H9 (cell line): ENCODE results near the gene NFASC. TPM values are rescaled to one million over a fixed set of nuclear protein-coding genes. Genes with fewer than 3 reads are reported as not detected.

ENCODE experiments used
- DNase-seq: peaks from one replicate; pipeline ENCODE4 v3.0.0-alpha.2; 2017
- H2AFZ ChIP-seq: one replicate; pipeline ENCODE4 v1.6.1; 2013; ENCODE audit warnings: mild to moderate bottlenecking, low read length, control low read depth, moderate library complexity
- H2AK5ac ChIP-seq: 2 replicates; pipeline ENCODE4 v1.6.1; 2013; ENCODE audit warnings: low read length, control low read depth, mixed read lengths; ENCODE audit not compliant: insufficient read length
- H2BK120ac ChIP-seq: one replicate; pipeline ENCODE4 v1.6.1; 2013; ENCODE audit warnings: low read depth, mild to moderate bottlenecking, low read length, control low read depth, inconsistent platforms; ENCODE audit not compliant: poor library complexity, severe bottlenecking
- H2BK12ac ChIP-seq: 2 replicates; pipeline ENCODE4 v1.6.1; 2013; ENCODE audit warnings: low read length, control low read depth, mixed read lengths, low read depth; ENCODE audit not compliant: insufficient read length
- H2BK15ac ChIP-seq: 2 replicates; pipeline ENCODE4 v1.6.1; 2013; ENCODE audit warnings: low read depth, low read length, control low read depth
- H2BK20ac ChIP-seq: one replicate; pipeline ENCODE4 v1.6.1; 2013; ENCODE audit warnings: low read depth, mild to moderate bottlenecking, low read length, control low read depth, inconsistent platforms; ENCODE audit not compliant: poor library complexity, severe bottlenecking
- H2BK5ac ChIP-seq: 2 replicates; pipeline ENCODE4 v1.6.1; 2013; ENCODE audit warnings: low read length, control low read depth, mixed read lengths; ENCODE audit not compliant: insufficient read length
- H3K14ac ChIP-seq: 2 replicates; pipeline ENCODE4 v1.6.1; 2013; ENCODE audit warnings: low read length, control low read depth; ENCODE audit not compliant: insufficient read depth
- H3K18ac ChIP-seq: 2 replicates; pipeline ENCODE4 v1.6.1; 2013; ENCODE audit warnings: low read depth, mild to moderate bottlenecking, mixed read lengths, low read length, control low read depth; ENCODE audit not compliant: insufficient read length
- H3K23ac ChIP-seq: 2 replicates; pipeline ENCODE4 v1.6.1; 2013; ENCODE audit warnings: low read length, control low read depth, mixed read lengths, low read depth; ENCODE audit not compliant: insufficient read length
- H3K23me2 ChIP-seq: 2 replicates; pipeline ENCODE4 v1.6.1; 2013; ENCODE audit warnings: low read depth, mild to moderate bottlenecking, mixed read lengths, low read length, control low read depth; ENCODE audit not compliant: insufficient read length, poor library complexity, severe bottlenecking
- H3K27ac ChIP-seq: 2 replicates; pipeline ENCODE4 v1.5.1; 2013; ENCODE audit warnings: low read length, control low read depth, mixed read lengths, low read depth; ENCODE audit not compliant: insufficient read length
- H3K27me3 ChIP-seq: 2 replicates; pipeline ENCODE4 v1.6.1; 2013; ENCODE audit warnings: low read length, control low read depth, inconsistent platforms; ENCODE audit not compliant: insufficient read depth
- H3K4ac ChIP-seq: 2 replicates; pipeline ENCODE4 v1.6.1; 2013; ENCODE audit warnings: low read depth, mild to moderate bottlenecking, control low read depth, inconsistent platforms, low read length, moderate library complexity
- H3K4me1 ChIP-seq: 2 replicates; pipeline ENCODE4 v1.6.1; 2013; ENCODE audit warnings: low read length, control low read depth, inconsistent platforms; ENCODE audit not compliant: insufficient read depth
- H3K4me2 ChIP-seq: 2 replicates; pipeline ENCODE4 v1.6.1; 2013; ENCODE audit warnings: low read length, control low read depth, mixed read lengths; ENCODE audit not compliant: insufficient read length, insufficient read depth
- H3K56ac ChIP-seq: 2 replicates; pipeline ENCODE4 v1.6.1; 2013; ENCODE audit warnings: low read depth, mild to moderate bottlenecking, mixed read lengths, low read length, control low read depth; ENCODE audit not compliant: insufficient read length
- H3K79me1 ChIP-seq: 2 replicates; pipeline ENCODE4 v1.6.1; 2013; ENCODE audit warnings: low read depth, mild to moderate bottlenecking, moderate library complexity, low read length, control low read depth, inconsistent platforms; ENCODE audit not compliant: insufficient read depth, poor library complexity, severe bottlenecking
- H3K79me2 ChIP-seq: 2 replicates; pipeline ENCODE4 v1.6.1; 2013; ENCODE audit warnings: low read length, control low read depth, inconsistent platforms; ENCODE audit not compliant: insufficient read depth
- H3K9ac ChIP-seq: 2 replicates; pipeline ENCODE4 v1.6.1; 2013; ENCODE audit warnings: low read length, control low read depth, mixed read lengths; ENCODE audit not compliant: insufficient read length; ENCODE audit errors: extremely low read depth
- H3K9me3 ChIP-seq: one replicate; pipeline ENCODE4 v1.6.1; 2013; ENCODE audit warnings: low read depth, low read length, inconsistent platforms; ENCODE audit not compliant: control insufficient read depth
- H3T11ph ChIP-seq: one replicate; pipeline ENCODE4 v1.6.1; 2013; ENCODE audit warnings: mild to moderate bottlenecking, low read length, control low read depth, inconsistent platforms
- H4K20me1 ChIP-seq: one replicate; pipeline ENCODE4 v1.6.1; 2013; ENCODE audit not compliant: control insufficient read depth, insufficient read length, insufficient read depth
- H4K5ac ChIP-seq: 2 replicates; pipeline ENCODE4 v1.6.1; 2013; ENCODE audit warnings: low read depth, mild to moderate bottlenecking, mixed read lengths, low read length, control low read depth; ENCODE audit not compliant: insufficient read length
- H4K8ac ChIP-seq: replicated peaks from 2 replicates; pipeline ENCODE4 v1.6.1; 2013; ENCODE audit warnings: low read length, control low read depth, mixed read lengths, low read depth; ENCODE audit not compliant: insufficient read length
- H4K91ac ChIP-seq: 2 replicates; pipeline ENCODE4 v1.6.1; 2013; ENCODE audit warnings: low read depth, mild to moderate bottlenecking, moderate library complexity, mixed read lengths, low read length, control low read depth; ENCODE audit not compliant: insufficient read length
- H3K27ac Mint-ChIP-seq, 3 experiments: 2 replicates in 2 of 3; 3 replicates in 1 of 3; pipeline ENCODE4 v1.8.0; 2020 to 2021; ENCODE audit warnings: mixed read lengths in 3 of 3, mild to moderate bottlenecking in 1 of 3, moderate library complexity in 1 of 3
- H3K27me3 Mint-ChIP-seq: 2 replicates; pipeline ENCODE4 v1.8.0; 2021; ENCODE audit warnings: low read depth, mild to moderate bottlenecking, moderate library complexity, mixed read lengths
- H3K36me3 Mint-ChIP-seq, 3 experiments: 2 replicates in 2 of 3; 3 replicates in 1 of 3; pipeline ENCODE4 v1.8.0; 2020 to 2021; ENCODE audit warnings: low read depth in 3 of 3, mixed read lengths in 3 of 3; ENCODE audit not compliant: insufficient read depth in 1 of 3
- H3K4me1 Mint-ChIP-seq, 2 experiments: 2 replicates each; pipeline ENCODE4 v1.8.0; 2020; ENCODE audit warnings: mixed read lengths in 2 of 2
- H3K4me3 Mint-ChIP-seq, 2 experiments: 2 replicates in 1 of 2; 3 replicates in 1 of 2; pipeline ENCODE4 v1.8.0; 2020 to 2021; ENCODE audit warnings: mild to moderate bottlenecking in 2 of 2, mixed read lengths in 2 of 2, moderate library complexity in 1 of 2
- H3K9me3 Mint-ChIP-seq, 2 experiments: 2 replicates in 1 of 2; 3 replicates in 1 of 2; pipeline ENCODE4 v1.8.0; 2020; ENCODE audit warnings: mild to moderate bottlenecking in 2 of 2, mixed read lengths in 2 of 2, moderate library complexity in 1 of 2
- WGBS: extraction: QIAGEN DNeasy Blood & Tissue Kit; methylation state at CpG from one replicate; pipeline ENCODE4 v1.1.7; 2013; ENCODE audit warnings: missing lambda C conversion rate, low lambda C conversion rate, mixed read lengths; ENCODE audit not compliant: insufficient read length; ENCODE audit errors: extremely low coverage; 5-methylcytosine and 5-hydroxymethylcytosine counted together
- total RNA-seq: library from RNA; stranded (reverse); gene quantifications from 2 replicates; pipeline ENCODE4 v1.2.1, GENCODE V29; 2021
- TF ChIP-seq, protein P1 (sequence below): fragments of 200-600 bp; sonication (generic); conservative IDR thresholded peaks from 3 replicates; pipeline ENCODE4 v1.8.0; 2021; ENCODE audit warnings: antibody characterized with exemption, mild to moderate bottlenecking

NFASC gene
- total RNA-seq, 1 experiment from 2014 or later = 5.0 TPM

GRCh38 chr1:205044741-205045140, 174.1 kb downstream of the NFASC start:
- Histone ChIP-seq H2AFZ (no peak overlapping the region), H4K8ac (no peak overlapping the region), H3K14ac (no peak overlapping the region), H4K5ac (no peak overlapping the region), H3K79me2 (no peaks in the 10 kb centered on the region), H3K9ac (no peak overlapping the region), H2BK15ac (no peak overlapping the region), H3T11ph (no peak overlapping the region), H3K4me2 (no peak overlapping the region), H3K23ac (no peak overlapping the region), H3K23me2 (no peaks in the 10 kb centered on the region), H2AK5ac (no peak overlapping the region), H3K27me3 (no peaks in the 10 kb centered on the region; the same call in 1 of the 2 replicates), H2BK20ac (no peak overlapping the region), H3K4ac (no peak overlapping the region), H2BK5ac (no peak overlapping the region), H2BK12ac (no peak overlapping the region), H3K27ac (no peak overlapping the region), H4K91ac (no peak overlapping the region), H3K4me1 (peaks cover 12% of the 10 kb centered on the region; the same call in 1 of the 2 replicates), H4K20me1 (peaks cover 4% of the 10 kb centered on the region), H2BK120ac (no peak overlapping the region), H3K56ac (no peak overlapping the region), H3K18ac (no peak overlapping the region), H3K79me1 (no peaks in the 10 kb centered on the region), H3K9me3 (no peaks in the 10 kb centered on the region)
- H3K27ac Mint-ChIP-seq = no peak overlapping the region
- no peak for DNase-seq
- peaks cover 35 to 46% of the 10 kb centered on the region in 2 experiments for H3K4me1 Mint-ChIP-seq
- TF ChIP-seq, protein P1, sequence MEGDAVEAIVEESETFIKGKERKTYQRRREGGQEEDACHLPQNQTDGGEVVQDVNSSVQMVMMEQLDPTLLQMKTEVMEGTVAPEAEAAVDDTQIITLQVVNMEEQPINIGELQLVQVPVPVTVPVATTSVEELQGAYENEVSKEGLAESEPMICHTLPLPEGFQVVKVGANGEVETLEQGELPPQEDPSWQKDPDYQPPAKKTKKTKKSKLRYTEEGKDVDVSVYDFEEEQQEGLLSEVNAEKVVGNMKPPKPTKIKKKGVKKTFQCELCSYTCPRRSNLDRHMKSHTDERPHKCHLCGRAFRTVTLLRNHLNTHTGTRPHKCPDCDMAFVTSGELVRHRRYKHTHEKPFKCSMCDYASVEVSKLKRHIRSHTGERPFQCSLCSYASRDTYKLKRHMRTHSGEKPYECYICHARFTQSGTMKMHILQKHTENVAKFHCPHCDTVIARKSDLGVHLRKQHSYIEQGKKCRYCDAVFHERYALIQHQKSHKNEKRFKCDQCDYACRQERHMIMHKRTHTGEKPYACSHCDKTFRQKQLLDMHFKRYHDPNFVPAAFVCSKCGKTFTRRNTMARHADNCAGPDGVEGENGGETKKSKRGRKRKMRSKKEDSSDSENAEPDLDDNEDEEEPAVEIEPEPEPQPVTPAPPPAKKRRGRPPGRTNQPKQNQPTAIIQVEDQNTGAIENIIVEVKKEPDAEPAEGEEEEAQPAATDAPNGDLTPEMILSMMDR = no peak
- H3K36me3 Mint-ChIP-seq = no peaks in the 10 kb centered on the region
- peaks cover 77% of the 10 kb centered on the region for H3K27me3 Mint-ChIP-seq
- no CpG with 5 or more reads among the region's 5 CpGs for WGBS
- 0 out of 5 replicates have a peak overlapping the region, but pooled peaks of 1 of the 2 experiments have one; percentile 48 for H3K4me3 Mint-ChIP-seq
- no peaks in the 10 kb centered on the region; a peak in 1 of 5 replicates for H3K9me3 Mint-ChIP-seq
